HL-60 (cell line): Measurements from ENCODE around the gene ETV7.

Experiments used
- DNase-seq, 2 experiments: peaks; one replicate each; pipeline ENCODE4 v3.0.0-alpha.2; 2010 to 2020; ENCODE audit warnings: low read depth in 1 of 2, low spot score in 1 of 2
- H3K27ac ChIP-seq: fragments of 250-450 bp; sonication (Bioruptor Pico); replicated peaks from 2 replicates; pipeline ENCODE4 v1.5.1; 2020; ENCODE audit warnings: mild to moderate bottlenecking, moderate library complexity
- H3K27me3 ChIP-seq: fragments of 250-450 bp; sonication (Bioruptor Pico); 2 replicates; pipeline ENCODE4 v1.5.1; 2021; ENCODE audit warnings: mild to moderate bottlenecking, moderate library complexity; ENCODE audit not compliant: insufficient read depth, poor library complexity, severe bottlenecking
- H3K4me3 ChIP-seq: replicated peaks from 2 replicates; pipeline ENCODE4 v1.5.1; 2011; ENCODE audit warnings: mild to moderate bottlenecking, control low read depth, low read length; ENCODE audit not compliant: insufficient read depth
- GABPA ChIP-seq: IDR thresholded peaks from 2 replicates; pipeline ENCODE4 v1.6.1; 2012; ENCODE audit warnings: low read depth
- POLR2AphosphoS5 ChIP-seq: IDR thresholded peaks from 2 replicates; pipeline ENCODE4 v1.6.1; 2012; ENCODE audit warnings: low read depth
- SPI1 ChIP-seq: IDR thresholded peaks from 2 replicates; pipeline ENCODE4 v1.6.1; 2012; ENCODE audit warnings: low read depth, mild to moderate bottlenecking, borderline replicate concordance
- TF ChIP-seq, protein P1 (sequence below): IDR thresholded peaks from 2 replicates; pipeline ENCODE4 v1.6.1; 2012; ENCODE audit warnings: low read depth; ENCODE audit not compliant: insufficient replicate concordance
- TF ChIP-seq, protein P2 (sequence below): IDR thresholded peaks from one replicate; pipeline ENCODE4 v1.5.1; 2011; ENCODE audit warnings: low read length, control low read depth, inconsistent platforms; ENCODE audit not compliant: insufficient read depth

ETV7 gene

DNA sequence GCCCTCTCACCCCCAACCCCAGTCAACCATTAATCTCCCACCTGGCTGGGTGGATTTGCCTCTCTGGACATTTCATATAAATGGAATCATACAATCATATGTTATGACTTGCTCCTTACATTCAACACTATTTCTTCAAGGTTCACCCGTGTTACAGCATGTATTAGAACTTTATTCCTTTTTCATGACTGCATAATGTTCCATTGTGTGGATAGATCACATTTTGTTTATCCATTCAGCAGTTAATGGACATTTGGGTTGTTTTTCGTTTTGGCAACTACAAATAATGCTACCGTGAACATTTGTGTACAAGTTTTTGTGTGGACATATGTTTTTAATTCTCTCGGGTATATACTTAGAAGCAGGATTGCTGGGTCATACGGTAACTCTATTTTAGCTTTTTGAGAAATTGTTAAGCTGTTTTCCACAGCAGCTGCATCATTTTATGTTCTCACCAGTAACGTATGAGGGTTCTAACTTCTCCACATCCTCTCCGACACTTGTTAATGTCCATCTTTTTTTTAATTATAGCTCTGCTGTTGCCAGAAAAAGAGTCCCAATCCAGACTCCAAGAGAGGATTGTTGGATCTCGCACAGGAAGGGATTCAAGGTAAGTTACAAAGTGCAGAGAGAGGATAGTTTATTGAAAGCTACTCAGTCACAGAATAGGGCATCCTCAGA, 34.9 kb downstream of the ETV7 start:
- no peak for TF ChIP-seq POLR2AphosphoS5
- TF ChIP-seq SPI1, result no peak
- no peak for TF ChIP-seq GABPA
- TF ChIP-seq, protein P1, sequence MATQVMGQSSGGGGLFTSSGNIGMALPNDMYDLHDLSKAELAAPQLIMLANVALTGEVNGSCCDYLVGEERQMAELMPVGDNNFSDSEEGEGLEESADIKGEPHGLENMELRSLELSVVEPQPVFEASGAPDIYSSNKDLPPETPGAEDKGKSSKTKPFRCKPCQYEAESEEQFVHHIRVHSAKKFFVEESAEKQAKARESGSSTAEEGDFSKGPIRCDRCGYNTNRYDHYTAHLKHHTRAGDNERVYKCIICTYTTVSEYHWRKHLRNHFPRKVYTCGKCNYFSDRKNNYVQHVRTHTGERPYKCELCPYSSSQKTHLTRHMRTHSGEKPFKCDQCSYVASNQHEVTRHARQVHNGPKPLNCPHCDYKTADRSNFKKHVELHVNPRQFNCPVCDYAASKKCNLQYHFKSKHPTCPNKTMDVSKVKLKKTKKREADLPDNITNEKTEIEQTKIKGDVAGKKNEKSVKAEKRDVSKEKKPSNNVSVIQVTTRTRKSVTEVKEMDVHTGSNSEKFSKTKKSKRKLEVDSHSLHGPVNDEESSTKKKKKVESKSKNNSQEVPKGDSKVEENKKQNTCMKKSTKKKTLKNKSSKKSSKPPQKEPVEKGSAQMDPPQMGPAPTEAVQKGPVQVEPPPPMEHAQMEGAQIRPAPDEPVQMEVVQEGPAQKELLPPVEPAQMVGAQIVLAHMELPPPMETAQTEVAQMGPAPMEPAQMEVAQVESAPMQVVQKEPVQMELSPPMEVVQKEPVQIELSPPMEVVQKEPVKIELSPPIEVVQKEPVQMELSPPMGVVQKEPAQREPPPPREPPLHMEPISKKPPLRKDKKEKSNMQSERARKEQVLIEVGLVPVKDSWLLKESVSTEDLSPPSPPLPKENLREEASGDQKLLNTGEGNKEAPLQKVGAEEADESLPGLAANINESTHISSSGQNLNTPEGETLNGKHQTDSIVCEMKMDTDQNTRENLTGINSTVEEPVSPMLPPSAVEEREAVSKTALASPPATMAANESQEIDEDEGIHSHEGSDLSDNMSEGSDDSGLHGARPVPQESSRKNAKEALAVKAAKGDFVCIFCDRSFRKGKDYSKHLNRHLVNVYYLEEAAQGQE, result no peak
- TF ChIP-seq, protein P2, sequence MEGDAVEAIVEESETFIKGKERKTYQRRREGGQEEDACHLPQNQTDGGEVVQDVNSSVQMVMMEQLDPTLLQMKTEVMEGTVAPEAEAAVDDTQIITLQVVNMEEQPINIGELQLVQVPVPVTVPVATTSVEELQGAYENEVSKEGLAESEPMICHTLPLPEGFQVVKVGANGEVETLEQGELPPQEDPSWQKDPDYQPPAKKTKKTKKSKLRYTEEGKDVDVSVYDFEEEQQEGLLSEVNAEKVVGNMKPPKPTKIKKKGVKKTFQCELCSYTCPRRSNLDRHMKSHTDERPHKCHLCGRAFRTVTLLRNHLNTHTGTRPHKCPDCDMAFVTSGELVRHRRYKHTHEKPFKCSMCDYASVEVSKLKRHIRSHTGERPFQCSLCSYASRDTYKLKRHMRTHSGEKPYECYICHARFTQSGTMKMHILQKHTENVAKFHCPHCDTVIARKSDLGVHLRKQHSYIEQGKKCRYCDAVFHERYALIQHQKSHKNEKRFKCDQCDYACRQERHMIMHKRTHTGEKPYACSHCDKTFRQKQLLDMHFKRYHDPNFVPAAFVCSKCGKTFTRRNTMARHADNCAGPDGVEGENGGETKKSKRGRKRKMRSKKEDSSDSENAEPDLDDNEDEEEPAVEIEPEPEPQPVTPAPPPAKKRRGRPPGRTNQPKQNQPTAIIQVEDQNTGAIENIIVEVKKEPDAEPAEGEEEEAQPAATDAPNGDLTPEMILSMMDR, result no peak
- no peak for DNase-seq

DNA sequence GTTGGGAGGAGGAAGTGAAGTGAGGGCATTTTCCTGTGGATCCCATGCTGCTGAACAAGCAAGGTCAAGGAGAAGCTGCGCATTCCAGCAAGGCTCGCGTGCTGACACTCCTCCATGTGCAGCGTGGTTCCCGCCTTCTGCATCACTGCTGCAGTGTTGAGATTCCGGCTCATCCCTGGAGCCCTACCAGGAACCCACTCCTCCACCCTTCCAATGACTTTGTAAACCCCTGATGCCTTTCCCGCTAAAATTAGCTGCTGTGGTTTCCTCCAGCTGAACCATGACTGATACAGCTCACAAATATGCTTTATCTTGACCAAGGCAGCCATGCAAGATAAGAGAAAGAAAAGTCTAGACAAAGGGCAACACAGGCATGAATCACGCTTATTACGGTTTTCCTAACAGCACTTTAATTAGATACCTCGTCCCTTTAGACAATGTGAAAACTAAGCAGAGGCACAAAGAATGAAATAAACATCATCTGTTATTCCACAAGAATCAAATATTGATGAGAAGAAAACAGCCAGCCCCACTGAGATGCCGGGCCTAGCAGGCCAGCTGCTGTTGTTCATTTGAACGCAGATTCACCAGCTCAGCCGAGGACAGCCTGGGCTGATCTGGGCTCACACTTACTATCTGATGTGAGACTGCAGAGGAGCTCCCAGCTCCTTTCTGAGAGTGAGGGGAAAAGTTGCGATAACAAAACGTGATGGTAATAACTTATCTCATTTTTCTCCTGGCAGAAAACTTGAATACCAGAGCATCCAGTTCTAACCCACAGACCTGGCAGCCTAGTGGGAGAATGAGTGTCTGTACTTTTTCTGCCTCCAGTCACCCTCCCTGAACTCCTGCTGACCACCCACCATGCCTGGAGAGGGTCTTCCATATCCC, 36.5 kb downstream of the ETV7 start:
- DNase-seq, result no peak
- Histone ChIP-seq H3K4me3 (no peak overlapping the region), H3K27me3 (no peaks in the 10 kb centered on the region), H3K27ac (no peak overlapping the region)
- TF ChIP-seq, protein P2, result no peak
- TF ChIP-seq POLR2AphosphoS5 (no peak), GABPA (no peak), SPI1 (no peak)
- TF ChIP-seq, protein P1, result no peak

More for the DNA sequence above, 34.9 kb downstream of the ETV7 start:
- no peaks in the 10 kb centered on the region for H3K27me3 ChIP-seq
- no peak overlapping the region for H3K4me3 ChIP-seq
- no peak overlapping the region for H3K27ac ChIP-seq

DNA sequence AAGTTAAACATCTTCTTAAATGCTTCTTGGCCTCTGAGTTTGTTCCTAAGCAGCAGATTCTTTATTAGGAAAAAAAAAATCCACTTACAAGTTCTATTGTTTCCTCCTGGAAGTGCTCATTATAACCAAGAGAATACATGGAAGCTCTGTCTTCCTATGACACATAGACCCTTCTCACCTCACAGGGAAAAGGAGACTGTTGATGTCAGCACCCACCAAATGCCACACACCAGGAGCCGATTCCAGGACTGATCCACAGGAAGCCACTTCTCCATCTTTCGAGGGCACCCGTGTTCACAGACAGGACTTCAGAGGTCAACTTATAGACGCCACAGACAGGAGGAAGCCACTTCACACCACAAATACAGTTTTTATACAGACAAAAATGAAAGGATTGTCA, 37.4 kb downstream of the ETV7 start:
- H3K27ac ChIP-seq, result no peak overlapping the region
- H3K27me3 ChIP-seq, result no peaks in the 10 kb centered on the region
- DNase-seq, result no peak
- no peak overlapping the region for H3K4me3 ChIP-seq
- TF ChIP-seq GABPA (no peak), SPI1 (no peak), POLR2AphosphoS5 (no peak)
- TF ChIP-seq, protein P1, result no peak
- TF ChIP-seq, protein P2, result no peak
